Fibroblast of skin of scalp (primary cell): ENCODE measurements around the gene SPINK6.

Source experiments
- DNase-seq: peaks from one replicate; pipeline ENCODE4 v3.0.0-alpha.2; 2013

SPINK6 gene

DNA sequence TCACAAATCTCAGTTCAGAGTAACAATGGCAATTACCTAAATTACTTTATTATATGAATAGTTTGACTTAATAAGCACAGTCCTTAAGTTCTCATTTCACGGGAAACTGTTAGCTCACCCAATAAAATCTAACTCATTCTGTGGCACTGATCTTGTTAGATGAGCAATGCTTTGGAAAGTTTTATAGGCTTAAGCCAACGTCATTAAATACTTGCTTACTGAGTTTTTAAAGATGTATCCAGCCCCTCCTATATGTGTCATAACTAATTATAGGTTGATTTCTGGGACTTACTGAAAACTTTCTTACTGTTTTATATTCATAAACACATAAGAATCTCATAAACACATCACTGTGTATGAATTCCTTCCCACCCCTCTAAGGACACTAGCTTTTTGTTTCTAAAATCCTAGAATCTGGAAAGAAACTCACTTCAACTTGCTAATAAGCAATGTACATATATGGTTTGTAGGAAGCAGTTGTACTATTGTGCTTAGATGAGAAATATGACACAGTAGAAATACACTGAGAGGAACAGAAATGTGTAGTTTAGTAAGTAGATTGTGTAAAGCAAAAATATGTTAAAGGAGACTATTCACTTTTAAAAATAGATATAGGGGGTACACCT is 21.4 kb downstream of the SPINK6 start:
- DNase-seq = no peak

DNA sequence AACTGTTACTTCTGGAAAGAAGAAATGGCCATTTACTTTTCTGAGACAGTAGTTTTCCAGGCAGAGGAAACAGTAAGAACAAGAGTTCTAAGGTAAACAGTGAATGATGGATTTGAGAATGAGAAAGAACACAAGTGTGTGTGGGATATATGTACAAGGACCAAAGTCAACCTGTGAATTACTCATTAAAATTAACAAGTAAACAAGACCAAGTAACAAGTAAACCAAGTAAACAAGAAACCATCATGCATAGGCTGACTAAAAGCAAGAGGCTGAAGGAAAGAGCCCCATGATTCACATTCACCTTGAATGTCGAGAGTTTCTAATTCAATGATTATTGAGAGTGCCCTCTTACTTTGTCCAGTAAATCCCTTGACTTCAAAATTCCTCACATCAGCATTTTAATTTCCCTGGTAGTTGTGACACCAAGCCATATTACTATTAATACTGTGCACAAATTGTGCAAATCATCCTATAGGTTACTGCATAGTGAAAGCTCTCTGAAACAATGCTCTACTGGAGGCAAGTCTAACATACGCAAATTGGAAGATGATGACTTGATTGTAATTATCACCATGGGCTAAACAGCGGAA is 25.6 kb downstream of the SPINK6 start:
- no peak for DNase-seq

DNA sequence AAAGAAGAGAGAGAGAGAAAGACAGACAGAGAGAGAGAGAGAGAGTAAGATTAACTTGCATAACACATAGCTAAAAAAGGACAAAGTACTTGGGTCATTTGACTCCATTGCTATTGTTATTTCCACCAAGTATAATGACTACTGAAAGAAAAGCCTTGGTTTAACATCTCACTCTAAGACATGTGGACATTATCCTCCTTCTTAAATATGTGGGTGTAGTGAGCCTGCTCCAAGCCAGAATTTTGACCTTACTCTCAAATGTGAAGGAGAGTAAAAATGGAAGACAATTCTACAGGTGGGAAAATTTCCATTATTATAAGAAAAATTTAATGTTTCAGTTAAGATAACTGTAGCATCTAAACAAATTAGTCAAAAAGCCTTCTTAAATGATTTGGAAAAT is 27.0 kb downstream of the SPINK6 start:
- no peak for DNase-seq

DNA sequence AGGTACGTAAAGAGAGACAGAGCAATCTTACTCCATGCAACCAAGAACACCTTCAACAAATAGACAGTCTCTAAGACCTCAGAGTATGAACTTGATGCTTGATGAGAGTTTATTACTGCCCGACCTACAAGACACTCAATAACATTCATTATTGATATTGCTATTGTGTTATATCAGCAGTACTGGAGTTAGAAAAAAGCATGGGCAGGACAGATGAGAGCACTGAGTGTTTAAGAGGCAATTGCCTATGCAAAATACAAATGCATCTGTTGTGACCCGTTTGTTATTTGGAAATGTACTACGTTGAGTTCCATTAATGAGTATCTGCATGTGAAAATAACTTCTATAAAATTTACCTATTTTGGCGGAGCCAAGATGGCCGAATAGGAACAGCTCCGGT is 27.4 kb downstream of the SPINK6 start:
- DNase-seq = no peak

DNA sequence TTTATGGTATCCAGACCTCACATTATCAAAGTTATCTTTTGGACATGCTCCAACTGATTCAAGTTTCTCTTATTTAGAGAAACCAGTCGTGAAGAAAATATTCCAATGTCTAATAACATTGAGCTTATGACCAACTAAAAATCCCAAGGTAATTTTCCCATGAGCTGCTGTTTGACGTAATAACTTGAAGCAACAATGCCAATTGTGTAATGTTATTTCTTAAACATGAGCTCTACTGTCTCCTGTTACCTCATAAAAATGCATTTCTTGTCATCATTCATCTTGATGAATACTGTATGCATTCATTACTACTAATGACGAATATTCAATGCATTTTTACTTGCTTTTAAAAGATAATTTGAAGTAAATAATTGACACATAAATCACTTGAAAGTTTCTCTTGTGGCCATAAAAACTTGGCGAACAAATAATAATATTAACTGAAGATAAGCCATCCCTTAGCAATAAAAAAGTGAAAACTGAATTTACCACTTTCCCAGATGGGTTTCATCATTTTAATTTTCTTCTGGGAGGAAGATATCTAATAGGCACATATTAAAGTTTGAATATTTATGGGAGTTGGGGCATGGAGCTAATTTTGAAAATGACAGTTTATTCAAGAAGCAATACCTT is 35.1 kb downstream of the SPINK6 start:
- DNase-seq = no peak

DNA sequence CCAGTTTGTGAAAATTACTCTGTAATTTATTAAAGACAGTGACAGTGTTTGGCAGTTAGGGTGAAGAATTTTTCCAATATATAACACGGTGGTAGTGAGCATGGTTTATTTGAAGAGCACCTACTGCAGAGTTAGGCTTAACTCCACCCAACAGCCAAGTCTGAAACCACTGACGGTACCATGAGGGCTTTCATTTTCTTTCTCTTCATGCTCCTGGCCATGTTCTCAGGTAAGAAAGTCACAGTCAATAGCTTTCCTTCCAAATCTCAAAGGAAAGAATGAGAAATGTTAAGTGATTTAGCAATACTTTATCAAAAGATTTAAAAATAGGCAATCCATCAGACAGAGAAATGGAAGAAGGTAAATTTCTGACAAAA is 35.6 kb downstream of the SPINK6 start, which contains the start of gene MARCOL:
Gene MARCOL (plus strand): TSS at position 108 of the 377 bp plus-strand sequence. CDS start 73 bp downstream, at position 181.
- no peak for DNase-seq

DNA sequence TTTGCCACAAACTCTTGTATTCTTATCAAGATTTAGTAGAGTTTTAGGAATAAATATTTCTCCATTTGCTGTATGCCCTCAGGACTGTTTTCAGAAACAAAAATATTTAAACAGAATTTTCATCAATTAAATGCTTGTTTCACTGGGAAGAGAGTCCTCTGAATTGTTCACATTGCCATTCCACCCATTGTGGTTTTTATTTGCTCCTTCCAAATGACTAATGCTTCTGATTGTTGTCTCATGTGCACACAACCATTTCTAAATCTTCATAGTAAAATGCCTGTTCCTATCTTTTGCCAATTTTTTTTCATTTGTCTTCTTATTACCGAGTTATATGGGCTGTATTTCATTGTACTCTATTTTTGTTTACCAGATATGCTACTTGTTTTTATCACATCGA is 46.1 kb downstream of the SPINK6 start:
- DNase-seq = no peak

DNA sequence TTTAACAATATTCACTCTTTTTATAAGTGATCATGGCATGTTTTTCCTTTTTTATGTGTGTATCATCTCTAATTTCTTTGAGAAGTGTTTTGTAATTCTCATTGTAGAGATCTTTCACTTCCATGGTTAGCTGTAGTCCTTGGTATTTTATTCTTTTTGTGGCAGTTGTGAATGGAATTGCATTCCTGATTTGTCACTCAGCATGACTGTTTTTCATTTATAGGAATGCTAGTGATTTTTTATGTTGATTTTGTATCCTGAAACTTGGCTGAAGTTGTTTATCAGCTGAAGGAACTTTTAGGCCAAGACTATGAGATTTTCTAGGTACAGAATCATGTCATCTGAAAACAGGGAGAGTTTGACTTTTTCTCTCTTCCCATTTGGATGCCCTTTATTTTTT is 52.6 kb downstream of the SPINK6 start:
- no peak for DNase-seq

DNA sequence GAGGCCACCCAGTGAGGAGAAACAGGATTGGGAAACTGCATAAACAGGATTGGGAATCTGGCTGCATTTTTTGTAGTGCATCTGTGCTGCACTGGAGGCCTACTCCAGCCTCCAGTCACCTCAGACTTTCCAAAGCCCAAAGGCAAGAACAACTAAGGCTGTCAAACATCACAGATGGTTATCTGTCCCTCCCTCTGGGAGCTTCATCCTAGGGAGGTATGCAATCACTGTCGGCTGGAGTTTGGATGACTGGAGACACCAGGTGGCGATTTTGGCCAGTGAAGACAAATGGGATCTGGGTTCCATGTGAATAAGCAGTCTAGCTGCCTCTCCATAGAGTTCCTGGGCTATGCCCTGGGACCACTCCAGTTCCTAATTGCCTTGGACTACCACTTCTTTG is 56.4 kb downstream of the SPINK6 start:
- DNase-seq = no peak

DNA sequence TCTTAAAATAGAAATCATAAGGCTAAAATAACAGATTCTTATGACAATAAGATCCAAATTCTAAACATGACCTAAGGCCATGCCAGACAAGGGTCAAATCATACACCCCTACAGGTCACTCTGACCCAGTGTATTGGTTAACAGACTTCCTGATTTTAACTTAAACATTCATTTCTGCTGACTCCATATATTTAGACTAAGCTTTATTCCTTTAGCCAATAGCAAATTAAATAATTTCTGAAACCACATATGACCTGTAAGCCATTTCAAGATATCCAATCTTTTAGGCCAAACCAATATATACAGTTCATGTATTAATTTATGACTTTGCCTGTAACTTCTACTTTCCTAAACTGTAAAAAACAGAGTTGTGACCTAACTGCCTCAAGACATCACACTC is 58.4 kb downstream of the SPINK6 start:
- no peak for DNase-seq
